Colon (tissue), 2 donors: ENCODE data around the gene PPP1R12A.
A peak's percentile ranks its signal among the peaks of the same experiment; 100 is the strongest.

Source experiments
- FAIRE-seq: peaks from 2 replicates; lab custom pipeline; 2012; peaks lifted over from hg19 to GRCh38; lab: Jason Lieb, UNC
- donor health status: control.
- donor health status: control.

The PPP1R12A gene

DNA sequence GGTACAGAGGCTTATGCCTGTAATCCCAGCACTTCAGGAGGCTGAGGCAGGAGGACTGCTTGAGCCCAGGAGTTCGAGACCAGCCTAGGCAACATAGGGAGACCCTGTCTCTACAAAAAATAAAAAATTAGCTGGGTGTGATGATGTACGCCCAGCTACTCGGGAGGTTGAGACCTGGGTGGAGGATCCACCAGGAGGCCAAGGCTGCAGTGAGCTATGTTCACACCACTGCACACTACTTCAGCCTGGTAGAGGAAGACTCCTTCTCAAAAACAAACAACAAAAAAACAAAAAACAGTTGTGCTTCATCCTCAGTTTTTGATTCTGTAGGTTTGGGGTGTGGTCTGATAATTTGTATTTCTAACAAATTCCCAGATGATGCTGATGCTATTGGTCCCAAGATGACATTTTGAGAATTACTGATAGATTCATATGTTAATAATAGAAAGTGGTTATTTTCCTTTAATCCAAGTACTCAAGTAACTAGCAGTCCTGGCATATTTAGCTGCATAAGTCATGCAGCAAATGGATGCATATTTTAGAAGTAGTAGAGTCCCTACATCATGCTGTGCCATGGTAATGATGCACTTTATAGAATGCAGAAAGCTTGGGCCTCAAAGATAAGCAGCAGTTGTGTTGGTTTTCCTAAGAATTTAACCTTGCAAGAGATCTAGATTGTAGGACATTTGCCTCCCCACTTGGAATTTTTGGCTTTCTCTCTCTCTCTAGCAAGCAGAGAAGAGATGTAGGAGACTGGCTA, 168.0 kb downstream of the PPP1R12A start:
- no peak for FAIRE-seq

DNA sequence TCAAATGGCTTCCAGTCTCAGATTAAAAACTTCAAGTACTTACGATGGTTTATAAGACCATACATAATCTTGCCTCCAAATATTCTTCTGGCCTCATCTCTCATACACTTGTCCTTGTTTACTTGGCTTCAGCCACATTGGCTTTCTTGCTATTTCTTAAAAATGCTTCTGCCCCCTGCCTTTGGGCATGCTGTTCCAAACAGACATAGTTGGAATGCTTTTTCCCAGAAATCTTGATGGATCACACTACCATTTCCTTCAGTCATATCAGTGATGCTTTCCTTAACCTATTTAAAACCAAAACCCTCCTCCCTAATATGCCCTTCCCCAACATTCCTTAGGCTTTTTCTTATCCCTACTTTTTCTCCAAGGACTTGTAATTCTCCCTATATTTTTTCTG, 169.7 kb downstream of the PPP1R12A start:
- FAIRE-seq, result no peak

DNA sequence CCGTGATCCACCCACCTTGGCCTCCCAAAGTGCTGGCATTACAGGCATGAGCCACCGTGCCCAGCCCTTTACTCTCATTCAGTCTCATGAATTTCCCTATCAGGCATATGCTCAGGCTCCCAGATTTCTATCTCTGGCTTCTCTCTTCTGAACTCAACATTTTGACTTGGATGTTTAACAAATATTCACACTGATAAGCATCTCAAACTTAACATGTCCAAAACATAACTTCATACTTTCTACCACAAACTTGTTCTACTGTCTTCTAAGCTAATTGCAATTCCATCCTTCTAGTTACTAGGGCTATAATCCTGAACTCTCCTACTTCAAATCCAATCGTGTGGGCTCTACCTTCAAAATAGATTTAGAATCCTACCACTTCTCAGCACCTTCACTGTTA, 170.3 kb downstream of the PPP1R12A start:
- FAIRE-seq, result no peak

DNA sequence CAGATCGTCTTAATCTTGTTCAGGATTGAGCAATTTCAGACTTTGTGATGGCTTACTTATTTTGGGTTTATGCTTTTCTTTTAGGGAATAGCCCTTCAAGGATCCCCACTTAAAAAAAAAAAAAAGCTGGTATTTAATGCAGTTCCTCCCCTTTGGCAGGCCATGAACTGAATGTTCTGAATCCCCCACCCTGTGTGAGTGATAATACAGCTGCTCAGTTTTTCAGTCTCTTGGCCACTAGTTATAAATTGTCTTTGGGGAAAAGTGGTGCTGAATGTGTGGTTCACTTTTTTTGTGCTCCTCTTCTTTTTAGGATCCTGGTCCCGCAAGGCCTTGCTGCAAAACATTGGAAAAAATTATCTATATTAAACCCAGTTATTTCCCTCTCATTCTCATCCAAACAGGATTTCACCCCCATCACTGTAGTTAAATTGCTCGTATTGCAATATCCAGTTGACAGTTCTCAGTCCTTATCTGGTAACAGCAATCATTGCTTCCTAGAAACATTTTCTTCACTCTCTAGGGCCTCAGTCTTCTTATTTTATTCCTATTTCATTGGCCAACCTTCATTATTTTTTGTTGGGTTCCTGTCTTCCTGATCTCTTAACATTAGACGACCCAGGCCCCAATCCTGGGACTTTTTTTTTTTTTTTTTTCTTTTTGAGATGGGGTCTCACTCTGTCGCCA, 171.0 kb downstream of the PPP1R12A start:
- FAIRE-seq, result no peak

DNA sequence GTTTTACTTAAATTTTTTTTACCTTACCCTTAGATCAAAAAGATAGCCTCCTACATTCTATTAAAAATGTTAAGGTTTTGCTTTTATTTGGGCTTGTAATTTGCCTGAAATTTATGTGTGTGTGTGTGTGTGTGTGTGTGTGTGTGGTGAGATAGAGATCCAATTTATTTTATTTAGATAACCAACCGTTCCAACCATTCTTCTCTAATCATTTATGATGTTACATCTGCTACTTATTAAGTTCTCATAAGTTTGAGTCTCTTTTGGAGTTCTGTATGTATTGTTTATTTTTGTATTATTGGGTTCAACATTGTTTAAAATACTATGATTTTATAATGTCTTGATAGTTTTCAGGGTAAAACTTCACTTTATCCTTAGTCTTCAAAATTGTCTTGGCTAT, 173.6 kb downstream of the PPP1R12A start:
- FAIRE-seq, result no peak

DNA sequence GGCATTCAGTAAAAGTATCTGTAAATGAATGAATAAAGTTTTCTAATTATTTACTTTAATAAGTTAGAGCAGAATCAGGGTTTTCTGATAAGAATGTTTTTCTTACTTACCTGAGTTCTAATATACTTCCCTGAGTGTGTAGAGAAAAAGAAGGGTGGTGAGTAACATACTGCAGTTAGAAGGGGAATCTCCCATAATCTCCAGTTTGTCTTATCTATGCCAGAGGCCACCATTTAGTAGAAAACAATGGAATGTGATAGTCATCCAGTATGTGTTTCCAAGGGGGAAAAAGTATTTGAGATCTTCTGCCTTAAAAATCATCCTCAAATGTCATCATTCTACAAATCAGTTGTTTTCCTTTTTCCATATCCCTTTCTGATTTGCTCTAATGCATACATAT, 187.6 kb downstream of the PPP1R12A start:
- no peak for FAIRE-seq

DNA sequence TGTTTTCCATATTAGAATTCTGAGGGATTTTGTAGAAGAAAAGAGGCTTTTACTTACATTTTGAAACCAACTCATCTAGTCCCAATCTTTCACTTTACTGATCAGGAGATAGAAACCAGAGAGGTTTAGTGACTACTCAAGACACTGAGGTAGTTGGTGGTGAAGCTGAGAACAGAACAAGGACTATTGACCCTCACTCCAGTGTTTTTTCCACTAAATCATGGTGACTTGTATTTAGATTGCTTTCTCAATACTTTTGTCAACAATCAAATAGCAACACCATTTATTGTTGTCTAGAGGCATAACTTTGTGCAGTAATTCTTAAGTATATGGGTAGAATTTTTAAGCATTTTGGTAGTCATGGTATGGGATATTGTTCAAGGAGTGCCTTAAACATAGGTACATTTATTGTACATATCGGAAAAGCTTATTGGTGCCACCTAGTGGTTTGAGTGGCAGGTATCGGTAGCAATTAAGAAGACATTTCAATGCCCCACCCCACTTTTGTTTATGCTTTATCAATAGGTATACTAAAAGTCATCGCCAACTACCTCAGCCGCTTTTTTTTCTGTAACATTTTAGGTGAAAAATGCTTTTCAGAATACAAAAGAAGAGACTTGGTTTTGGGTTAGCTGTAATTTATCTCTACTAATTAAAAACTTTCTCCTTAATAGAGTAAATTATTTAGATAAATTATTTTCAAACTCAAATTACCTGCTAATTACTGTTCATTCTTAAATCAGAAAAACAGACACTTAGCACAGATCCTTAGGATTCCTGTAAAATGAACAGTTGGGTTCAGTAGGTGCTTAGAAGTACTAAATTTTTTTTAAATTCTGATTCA, 196.8 kb downstream of the PPP1R12A start:
- peak; percentile 21 for FAIRE-seq

DNA sequence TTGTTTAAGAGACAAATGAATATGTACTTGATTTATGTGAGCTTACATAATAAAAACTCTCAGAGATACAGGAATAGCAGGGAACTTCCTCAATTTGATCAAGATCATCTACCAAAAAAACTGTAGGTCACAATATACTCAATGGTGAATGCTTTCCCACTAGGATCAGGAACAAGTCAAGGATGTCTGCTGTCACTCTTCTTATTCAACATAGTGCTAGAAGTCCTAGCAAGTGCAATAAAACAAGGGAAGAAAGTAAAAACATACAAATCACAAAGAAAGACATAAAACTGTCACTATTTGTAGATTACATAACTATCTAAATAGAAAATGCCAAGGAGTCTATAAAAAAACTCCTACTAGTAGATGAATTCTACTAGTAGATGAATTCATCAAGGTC, 202.3 kb downstream of the PPP1R12A start:
- no peak for FAIRE-seq

DNA sequence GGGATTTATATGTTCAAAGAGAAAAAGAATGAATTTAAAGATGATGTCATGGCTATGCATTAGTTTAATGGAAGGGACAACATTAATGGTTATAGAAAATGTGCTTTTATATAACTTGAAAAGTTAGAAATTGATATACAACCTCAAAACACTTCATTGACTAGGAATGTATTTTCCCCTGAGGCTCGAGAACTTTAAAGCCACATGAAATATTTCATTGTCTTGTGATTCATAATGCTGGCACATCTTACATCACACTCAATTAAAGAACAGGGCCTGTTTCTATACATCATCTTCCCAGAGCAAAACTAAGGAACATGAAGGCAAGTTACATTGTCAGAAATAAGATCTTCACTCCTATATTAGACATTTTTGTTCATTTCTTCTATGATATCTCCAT, 208.9 kb downstream of the PPP1R12A start:
- no peak for FAIRE-seq
